Measurements from ENCODE around the gene GTPBP4.
"Not testable (repeated sequence)": the region's sequence is repeated elsewhere in the genome, so short reads cannot be mapped to it uniquely, and the experiment has no call there.

GTPBP4 gene

DNA sequence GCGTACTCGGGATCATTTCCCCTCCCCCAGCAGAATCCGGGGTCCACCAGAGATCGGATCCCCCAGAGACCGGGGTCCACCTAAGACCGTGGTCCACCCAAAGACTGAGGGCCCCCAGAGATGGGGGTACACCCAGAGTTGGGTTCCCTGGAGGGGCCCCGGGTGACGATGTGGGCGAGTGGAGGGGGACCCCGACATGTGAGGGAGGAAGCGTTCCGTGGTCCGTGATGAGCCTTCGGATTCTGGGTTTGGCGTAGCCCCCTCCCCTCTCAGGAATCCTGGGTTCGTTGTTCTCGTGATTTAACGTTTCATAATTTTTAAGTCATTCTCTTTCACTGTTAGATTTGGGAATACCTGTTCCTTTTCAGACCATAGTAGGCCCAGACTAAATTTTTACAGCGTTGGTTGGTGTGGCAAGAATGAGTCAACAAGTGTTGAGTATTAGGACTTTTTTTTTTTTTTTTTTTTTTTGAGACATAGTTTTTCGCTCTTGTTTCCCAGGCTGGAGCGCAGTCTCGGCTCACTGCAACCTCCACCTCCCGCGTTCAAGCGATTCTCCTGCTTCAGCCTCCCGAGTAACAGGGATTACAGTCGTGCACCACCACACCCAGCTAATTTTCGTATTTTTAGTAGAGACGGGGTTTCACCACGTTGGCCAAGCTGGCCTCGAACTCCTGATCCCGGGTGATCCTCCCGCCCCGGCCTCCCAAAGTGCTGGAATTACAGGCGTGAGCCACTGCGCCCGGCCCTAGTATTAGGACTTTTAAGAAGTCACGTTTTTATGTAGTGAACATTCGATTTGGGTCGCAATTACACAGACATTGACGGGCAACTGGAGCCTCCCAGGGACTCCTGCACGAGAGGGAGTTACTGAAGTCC, 672 bp downstream of the GTPBP4 start:
- DNase-seq (ENCODE audit: low spot score): peak; percentile 49

DNA sequence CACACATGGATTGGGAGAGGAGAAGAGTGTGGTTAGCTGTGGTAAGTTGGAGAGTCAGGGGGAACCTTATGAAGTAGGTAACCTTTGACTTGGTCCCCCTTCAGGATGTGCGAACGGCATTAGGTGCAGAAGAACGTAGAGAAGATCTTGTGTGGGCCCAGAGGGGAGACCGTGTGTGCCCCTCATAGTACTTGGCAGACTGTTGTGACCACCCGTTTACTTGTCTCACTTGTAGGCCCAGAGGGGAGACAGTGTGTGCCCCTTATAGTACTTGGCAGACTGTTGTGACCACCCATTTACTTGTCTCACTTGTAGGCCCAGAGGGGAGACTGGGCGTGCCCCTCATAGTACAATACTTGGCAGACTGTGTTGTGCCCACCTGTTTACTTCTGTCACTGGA, 2.6 kb downstream of the GTPBP4 start:
- no peak for DNase-seq (ENCODE audit: low spot score)

DNA sequence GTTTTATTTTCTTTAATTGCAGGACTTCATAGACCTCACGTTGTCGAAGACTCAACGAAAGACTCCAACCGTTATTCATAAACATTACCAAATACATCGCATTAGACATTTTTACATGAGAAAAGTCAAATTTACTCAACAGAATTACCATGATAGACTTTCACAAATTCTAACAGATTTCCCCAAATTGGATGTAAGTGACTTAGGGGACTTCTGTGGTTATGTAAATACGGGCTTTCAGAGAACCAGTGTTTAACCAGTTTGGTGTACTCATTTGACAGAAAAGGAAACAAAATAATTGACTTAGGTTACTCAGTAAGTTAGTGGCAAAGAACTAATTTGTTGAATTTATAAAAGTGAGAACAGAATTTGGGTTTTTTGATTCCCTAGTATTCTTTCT, 4.2 kb downstream of the GTPBP4 start:
- DNase-seq (ENCODE audit: low spot score): no peak

DNA sequence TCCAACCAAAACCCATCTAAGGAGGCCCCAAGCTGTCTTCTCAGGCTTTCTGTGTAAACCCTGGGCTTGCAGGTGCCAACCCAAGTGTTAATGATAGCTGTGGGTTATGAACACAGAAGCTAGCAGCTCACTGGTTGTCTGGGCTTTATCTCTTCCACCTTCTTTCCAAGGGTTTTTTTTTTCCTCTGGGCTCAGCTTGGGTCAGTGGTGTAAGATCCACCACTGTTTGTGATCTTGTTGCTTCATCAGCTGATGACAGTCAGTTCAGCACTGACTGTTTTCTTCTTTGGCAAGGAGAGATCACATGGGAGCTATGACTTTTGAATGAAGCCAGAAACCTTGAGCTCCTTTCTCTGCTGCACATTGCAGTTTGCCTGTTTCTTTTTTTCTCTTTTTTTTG, 4.6 kb downstream of the GTPBP4 start:
- no peak for DNase-seq (ENCODE audit: low spot score)

DNA sequence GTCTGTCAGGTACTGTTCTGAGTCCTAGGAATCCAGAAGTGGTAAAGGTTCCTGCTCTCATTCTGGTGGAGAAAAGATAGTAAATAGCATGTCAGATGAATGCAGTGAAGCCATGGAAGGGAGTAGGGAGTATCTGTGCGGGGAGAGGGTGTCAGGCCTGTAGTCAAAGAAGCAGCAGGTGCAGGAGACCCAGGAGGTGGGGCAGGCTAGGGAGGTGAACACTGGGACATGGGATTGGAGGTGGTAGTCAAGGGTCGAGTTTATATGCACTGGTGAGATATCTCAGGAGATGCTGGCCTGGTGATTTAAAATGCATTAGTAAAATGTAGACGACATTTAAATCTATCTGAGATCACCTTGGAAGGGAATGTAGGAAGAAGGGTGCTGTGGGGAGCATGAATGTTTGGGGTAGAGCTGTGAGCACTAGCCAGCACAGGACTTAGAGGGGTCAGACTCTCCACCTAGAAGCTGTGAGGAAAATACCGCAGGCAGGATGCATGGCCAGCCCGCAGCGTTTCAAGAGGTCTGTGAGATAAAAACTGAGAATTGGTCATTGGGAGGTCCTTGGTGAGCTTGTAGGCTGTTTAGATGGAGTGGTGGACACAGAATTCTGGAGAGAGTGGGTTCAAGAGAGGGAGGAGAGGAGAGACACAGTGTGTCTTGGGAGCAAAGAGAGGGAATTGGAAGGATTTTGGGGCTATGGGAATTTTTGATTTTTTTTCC, 6.8 kb downstream of the GTPBP4 start:
- DNase-seq (ENCODE audit: low spot score): no peak

DNA sequence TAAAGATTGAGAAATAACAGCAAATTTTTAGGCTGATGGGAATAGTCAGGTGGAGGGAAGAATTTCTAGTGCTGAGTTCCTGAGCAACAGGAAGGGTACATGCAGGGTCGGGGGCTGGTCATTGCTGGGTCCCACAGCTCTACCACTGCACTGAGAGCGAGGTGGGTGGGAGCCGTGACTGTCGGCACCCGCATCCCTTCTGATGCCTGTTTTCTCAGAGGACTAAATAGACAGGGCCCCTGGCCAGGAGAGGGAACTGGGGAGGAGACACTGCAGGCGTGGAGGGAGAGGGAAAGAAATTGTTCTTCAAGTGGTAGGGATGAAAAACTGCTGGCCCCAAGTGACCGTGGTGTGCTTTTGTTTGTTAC, 7.3 kb downstream of the GTPBP4 start:
- no peak for DNase-seq (ENCODE audit: low spot score)

DNA sequence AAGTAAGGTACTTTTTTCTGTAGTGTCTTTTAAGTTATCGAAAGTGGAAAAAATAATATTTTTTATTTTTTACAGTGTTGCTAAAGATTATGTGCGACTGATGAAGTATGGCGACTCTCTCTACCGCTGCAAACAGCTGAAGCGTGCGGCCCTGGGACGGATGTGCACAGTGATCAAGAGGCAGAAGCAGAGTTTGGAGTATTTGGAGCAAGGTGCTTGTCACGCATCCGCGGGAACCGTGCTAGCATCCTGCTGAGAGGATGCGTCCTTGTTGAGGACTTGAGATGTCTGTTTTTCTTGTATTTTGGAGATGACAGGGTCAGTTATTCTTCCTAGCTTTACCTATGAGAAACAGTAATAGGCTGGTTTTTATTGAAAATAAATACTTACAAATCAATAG, 7.8 kb downstream of the GTPBP4 start:
- no peak for DNase-seq (ENCODE audit: low spot score)

DNA sequence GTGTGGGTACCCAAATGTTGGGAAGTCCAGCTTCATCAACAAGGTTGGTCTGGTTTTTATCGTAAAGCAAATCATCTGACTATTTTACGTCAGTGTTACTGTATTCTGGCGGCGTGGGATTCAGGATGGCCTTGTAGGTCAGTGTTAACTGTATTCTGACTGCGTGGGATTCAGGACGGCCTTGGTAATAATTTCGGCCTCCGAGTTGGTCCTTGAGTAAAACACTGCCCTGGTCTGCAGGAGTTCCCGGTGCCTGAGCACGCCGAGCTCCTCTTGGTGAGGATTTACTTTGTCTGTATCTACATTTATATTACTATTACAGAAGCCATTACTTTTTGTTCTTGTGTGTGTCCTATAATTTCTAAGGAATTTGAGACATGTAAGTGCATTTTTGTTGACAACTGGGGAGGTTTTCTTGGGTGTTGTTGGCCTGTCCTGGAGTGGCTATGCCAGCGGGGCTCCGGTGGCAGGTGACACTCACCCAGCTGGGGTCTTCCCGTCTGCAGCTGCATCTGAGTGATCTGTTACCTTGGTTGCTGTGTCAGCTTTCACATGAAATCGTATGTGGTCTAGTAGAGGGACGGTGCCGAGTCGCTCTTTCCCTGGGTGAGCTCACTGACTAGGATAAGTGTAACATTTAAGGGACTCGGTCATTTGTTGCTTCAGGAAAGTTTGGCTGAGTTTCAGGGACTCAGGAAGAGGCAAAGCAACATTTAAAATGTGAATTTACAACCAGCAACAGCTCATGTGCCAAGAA, 9.2 kb downstream of the GTPBP4 start:
- DNase-seq (ENCODE audit: low spot score): no peak

DNA sequence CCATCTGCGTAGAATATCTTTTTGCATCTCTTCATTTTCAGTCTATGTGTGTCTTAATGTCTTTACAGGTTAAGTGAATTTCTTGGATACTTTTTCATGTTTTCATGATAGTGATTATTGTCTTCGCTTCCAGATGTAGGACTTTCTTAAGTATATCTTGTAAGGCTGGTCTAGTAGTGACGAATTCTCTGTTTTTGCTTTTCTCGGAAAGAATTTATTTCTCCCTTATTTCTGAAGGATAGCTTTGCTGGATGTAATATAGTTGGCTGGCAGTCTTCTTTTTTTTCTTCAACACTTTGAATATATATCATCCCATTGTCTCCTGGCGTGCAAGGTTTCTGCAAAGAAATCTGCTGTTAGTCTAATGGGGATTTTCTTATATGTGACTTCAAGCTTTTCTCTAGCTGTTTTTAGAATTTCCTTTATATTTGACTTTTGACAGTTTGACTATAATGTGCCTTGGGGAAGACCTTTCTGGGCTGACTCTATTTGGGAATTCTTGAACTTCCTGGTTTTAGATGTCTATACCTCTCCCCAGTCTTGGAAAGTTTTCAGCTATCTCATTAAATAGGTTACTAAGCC, 14.3 kb downstream of the GTPBP4 start:
- DNase-seq (ENCODE audit: low spot score): no peak

DNA sequence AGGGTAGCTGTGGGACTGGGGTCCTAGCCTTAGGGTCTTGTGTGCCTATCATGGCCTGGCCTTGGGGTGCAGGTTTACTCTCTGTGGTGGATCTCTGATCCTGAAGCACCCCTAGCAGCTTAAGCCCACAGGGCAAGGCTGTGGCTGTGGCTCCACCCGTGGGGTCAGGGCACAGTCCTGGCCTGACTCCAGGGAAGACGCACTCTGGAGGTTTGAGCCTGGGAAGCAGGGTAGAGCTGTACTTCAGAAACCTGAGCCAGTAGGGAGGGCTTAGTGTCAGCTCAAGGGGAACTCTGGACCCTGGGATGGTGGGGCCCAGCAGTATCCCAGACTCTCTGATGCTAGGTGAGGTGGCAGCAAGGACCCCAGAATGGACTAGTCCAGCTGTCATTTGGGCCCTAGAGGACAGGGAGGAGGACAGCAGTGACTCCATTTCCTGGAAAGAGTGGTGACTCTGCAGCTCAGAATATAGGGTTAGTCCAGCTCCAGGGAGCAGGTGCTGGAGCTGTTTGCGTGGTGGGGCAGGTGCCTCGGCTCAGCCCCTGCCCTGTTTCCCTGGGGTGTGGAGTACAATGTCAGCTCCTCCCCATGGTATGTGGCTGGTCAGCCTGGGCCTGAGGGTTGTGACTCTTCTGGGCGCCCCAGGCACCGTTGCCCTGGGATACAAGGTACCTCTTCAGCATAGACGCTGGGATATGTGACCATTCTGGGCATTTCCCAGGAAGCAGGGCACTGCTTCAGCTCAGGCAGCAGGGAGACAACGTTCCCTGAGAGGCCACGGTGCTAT, 15.8 kb downstream of the GTPBP4 start:
- no peak for DNase-seq (ENCODE audit: low spot score)

DNA sequence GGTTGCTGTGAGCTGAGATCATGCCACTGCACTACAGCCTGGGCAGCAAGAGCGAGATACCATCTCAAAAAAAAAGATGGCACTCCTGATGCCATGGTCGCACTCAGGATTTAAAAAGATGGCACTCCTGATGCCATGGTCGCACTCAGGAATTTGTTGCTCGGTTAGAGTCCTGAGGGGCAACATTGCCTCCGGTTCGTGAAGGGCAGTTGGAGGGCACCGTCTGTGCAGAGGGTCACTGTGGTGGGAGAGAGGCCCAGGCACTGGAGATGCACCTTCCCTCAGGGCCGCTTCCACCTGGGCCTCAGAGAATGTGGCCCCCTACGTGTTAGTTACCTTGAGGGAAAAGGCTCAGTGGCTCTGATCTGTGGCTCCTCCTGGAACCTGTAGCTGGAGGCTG, 18.3 kb downstream of the GTPBP4 start:
- no peak for DNase-seq (ENCODE audit: low spot score)

DNA sequence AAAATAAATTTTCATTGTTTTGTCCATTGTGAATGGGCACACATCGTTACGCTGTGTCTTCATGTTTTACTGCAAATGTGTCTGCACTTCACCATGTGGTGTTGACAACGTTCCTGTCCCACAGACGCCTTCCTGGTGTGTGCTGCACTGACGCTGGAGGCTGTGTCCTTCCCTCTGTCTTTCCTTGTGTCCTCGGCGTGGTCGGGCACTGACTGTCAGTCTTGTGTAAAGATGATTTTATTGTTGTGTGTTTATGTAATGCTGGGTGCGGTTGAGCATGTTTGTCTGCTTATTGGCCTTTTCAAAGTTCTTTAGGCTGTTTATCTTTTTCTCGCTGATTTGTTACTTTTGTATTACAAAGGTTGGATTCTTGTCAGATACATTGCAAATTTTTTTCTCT, 19.3 kb downstream of the GTPBP4 start:
- no peak for DNase-seq (ENCODE audit: low spot score)

DNA sequence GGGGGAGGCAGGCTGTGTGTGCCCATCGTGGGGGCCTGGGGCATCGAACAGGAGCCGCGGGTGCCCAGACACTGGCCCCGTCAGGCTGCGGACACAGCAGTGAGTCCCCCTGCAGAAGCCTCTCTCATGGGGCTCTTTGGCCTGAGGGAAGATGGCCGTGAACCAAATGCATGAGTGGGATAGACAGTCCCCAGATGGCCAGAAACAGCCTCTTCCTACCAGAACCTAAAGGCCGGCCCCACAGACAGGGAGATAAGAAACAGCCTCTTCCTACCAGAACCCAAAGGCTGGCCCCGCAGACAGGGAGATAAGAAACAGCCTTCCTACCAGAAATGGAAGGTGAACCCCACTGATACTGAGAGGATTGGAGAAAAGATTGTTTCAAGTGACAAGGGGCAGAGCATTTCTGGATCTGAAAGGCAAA, 20.8 kb downstream of the GTPBP4 start:
- DNase-seq (ENCODE audit: low spot score): no peak

DNA sequence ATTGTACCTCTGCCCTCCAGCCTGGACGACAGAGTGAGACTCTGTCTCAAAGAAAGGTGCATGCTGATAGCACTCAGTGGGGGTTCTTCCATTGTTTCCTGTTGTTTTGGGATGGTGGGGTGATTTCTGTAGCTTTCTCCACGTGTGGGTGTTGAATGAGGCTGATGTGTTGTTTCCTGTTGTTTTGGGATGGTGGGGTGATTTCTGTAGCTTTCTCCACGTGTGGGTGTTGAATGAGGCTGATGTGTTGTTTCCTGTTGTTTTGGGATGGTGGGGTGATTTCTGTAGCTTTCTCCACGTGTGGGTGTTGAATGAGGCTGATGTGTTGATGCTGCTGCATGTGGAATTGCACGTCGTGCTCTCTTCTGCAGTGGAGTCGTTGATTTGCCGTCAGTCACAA, 21.7 kb downstream of the GTPBP4 start:
- not testable (repeated sequence) for DNase-seq (ENCODE audit: low spot score)

DNA sequence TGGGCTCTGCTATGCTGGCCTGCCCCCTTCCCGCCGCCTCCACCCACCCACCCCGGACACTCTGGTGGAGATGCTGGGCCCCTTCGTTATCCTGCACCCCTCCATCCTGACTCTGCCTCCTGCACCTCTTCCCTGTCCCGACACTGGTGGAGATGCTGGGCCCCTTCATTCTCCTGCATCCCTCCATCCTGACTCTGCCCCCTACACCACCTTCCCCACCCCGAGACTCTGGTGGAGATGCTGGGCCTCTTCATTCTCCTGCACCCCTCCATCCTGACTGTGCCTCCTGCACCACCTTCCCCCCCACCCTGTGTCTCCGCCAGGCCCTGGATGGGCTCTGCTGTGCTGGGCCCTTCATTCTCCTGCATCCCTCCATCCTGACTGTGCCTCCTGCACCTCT, 22.5 kb downstream of the GTPBP4 start:
- no peak for DNase-seq (ENCODE audit: low spot score)

DNA sequence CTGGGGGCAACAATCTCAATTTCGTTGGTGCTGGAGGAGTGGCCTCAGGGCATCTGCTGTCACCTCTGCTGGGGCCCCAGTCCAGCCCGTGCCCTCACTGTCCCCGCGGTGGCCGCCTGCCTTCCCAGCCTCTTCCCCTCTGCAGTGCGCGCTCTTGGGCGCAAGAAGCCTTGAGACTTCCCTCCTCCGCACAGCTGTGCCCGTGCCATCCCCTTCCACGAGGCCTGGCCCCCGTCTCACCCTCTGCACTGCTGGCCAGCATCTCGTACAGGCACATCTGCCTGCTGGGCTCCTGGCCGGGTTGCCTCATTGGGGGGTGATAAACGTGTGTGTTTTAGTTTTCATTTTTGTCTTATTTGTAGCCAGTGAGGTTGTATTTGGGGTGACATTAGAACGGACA, 23.5 kb downstream of the GTPBP4 start:
- DNase-seq (ENCODE audit: low spot score): no peak

DNA sequence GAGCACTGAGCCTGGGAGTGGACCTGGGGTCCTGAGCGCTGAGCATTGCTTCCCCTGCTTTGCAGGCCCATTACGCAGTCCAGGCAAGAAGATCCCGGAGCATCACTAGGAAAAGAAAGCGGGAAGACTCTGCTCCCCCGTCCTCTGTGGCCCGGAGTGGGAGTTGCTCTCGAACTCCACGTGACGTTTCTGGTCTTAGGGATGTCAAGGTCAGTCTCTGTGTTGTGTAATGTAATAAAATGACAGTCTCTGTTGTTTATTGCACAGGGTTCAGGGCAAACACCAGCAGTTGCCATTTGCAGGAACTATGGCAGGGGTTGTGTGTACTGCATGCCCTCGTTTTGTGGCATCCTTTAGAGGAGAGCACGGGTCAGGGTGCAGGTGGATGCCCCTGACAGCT, 27.5 kb downstream of the GTPBP4 start:
- DNase-seq (ENCODE audit: low spot score): no peak

DNA sequence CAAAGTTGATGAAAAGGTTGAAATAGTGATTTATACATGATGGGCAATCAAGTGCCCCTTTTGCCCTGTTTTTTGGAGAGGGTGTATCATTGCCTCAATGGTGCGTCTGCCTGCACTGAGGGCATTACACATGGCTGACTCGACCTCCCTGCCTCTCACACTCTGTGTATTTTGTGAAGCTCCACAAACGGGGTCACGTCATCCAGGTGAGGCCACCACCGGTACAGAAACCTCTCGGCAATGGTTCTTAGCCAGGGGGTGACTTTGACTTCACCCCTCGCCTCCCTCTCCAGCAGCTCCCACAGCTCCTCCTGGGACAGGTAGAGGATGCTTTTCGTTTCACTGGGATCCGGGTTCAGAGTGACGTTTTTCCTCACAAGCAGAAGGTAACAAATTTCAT, 31.1 kb downstream of the GTPBP4 start:
- no peak for DNase-seq (ENCODE audit: low spot score)

DNA sequence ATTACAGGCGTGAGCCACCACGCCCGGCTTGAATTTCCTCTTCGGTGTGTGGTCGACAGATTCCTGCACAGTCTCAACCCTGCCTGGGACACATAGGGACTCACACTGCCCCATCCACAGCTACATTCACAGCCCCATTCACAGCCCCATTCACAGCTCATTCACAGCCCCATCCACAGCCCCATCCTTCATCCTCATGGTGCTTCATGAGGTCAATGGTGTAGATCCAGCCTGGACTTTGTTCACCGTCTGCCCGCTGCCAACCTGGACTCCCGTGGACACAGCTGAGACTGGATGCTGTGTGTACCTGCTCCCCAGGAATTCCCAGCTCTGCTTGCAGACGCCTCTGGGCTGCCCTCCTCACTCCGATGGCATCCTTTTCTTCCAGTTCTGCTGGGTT, 32.2 kb downstream of the GTPBP4 start:
- no peak for DNase-seq (ENCODE audit: low spot score)

DNA sequence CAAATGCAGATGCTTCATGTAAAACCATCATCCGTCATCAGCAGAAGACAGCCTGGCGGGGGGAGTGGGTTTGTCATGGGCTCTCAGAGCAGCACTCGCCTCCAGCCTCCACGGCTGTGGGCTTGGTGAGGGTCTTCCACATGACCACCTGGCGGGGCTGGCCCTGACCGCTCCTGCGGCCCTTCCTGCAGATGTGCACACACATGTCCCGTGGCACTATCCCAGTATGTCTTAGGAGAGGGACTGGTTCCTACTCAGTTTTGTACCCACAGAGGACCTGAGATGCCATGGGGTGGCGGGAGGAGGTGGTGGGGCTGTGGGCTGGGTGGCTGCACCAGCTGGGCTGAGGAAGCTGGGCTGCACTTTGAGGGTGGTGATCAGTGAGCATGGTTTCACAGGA, 32.7 kb downstream of the GTPBP4 start:
- no peak for DNase-seq (ENCODE audit: low spot score)

DNA sequence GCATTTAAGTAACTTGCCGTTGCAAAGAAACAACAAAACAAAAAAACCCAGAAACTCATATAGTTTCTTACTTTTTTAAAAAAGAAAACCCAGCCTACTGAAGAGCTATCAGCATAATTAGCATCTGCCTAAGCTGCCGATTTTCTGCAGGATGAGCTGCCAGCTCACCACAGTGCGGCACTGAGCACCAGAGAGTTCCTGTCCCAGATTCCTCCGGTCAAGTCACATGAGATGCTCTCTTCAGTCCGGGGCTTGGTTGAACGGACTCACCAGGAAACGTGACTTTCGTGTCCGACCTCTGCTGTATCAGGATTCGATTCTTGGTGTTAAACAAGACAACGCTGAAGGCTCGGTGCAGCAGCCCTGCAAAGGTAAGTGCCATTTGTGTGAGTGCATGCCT, 34.2 kb downstream of the GTPBP4 start:
- DNase-seq (ENCODE audit: low spot score): no peak

DNA sequence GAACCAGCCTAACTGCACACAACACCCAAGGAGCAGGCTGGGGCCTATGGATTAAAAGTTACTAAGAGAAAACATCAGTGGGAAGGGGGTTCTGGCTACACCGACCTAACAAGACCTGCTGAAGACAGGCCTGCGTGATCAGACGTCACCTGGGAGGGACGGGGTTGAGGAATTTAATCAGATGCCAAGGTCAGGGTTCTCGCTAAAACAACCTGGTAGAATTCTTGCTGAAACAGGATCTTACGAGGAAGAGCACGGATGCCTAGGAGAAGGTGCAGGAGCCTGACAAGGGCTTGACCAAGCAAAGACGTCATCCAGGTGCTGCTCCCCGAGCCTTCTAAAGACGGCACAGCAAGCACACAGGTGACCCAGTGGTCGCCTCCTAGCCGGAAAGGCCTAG, 35.9 kb downstream of the GTPBP4 start:
- DNase-seq (ENCODE audit: low spot score): no peak

Data from germinal center (tissue), 1 donor.